Activated gamma-delta T cell treated with Interleukin-2 at 50 U/mL for 16 hours (primary cell): Measurements from ENCODE around the gene CYP39A1.
"Not testable (repeated sequence)": the region's sequence is repeated elsewhere in the genome, so short reads cannot be mapped to it uniquely, and the experiment has no call there.

ENCODE experiments used
- DNase-seq: peaks from one replicate; pipeline ENCODE4 v3.0.0-alpha.2; 2020

The CYP39A1 gene

DNA sequence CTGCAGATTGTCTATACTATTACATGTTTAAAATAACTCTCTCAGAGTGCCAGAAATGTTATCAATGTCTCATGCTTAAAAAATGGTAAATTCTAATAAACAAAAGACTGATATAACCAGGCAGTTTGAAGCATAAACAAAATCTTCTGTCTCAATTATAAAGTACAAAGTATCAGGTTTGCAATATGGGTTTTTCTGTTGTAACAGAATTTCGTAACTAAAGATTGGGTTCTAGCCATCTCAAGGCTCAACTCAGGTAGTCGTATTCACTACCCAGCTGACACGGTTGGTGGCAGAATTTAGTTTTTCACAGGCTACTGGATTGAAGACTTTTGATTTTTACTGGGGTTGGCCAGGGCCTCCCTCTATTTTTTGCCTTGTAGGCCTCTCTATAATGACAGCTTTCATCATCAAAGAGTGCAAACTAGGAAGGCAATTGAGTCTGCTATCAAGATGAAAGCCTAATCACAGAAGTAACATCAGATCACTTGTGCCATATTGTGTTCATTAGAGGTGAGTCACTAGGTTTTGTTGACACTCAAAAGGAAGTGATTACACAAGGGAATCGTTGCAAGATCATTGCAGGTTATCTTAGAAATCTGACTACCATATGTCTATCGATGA, 3.6 kb downstream of the CYP39A1 start:
- DNase-seq: no peak

DNA sequence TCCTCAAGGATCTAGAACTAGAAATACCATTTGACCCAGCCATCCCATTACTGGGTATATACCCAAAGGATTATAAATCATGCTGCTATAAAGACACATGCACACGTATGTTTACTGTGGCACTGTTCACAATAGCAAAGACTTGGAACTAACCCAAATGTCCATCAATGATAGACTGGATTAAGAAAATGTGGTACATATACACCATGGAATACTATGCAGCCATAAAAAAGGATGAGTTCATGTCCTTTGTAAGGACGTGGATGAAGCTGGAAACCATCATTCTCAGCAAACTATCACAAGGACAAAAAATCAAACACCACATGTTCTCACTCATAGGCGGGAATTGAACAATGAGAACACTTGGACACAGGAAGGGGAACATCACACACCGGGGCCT, 4.5 kb downstream of the CYP39A1 start:
- DNase-seq: not testable (repeated sequence)

DNA sequence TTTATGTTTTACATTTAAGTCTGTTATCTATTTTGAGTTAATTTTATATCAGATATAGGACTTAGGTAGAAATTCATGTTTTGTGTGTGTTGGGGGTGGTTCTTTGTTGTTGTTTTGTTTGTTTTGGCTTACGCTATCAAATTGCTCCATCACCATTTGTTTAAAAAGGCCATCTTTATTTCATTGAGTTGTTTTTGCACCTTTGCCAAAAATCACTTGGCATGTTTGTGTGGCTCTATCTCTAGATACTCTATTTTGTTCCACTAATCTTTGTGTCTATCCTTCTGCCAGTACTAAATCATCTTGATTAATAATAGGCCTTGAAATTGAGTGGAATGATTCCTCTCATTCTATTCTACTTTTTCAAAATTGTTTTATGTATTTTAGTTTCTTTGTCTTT, 7.4 kb downstream of the CYP39A1 start:
- no peak for DNase-seq

DNA sequence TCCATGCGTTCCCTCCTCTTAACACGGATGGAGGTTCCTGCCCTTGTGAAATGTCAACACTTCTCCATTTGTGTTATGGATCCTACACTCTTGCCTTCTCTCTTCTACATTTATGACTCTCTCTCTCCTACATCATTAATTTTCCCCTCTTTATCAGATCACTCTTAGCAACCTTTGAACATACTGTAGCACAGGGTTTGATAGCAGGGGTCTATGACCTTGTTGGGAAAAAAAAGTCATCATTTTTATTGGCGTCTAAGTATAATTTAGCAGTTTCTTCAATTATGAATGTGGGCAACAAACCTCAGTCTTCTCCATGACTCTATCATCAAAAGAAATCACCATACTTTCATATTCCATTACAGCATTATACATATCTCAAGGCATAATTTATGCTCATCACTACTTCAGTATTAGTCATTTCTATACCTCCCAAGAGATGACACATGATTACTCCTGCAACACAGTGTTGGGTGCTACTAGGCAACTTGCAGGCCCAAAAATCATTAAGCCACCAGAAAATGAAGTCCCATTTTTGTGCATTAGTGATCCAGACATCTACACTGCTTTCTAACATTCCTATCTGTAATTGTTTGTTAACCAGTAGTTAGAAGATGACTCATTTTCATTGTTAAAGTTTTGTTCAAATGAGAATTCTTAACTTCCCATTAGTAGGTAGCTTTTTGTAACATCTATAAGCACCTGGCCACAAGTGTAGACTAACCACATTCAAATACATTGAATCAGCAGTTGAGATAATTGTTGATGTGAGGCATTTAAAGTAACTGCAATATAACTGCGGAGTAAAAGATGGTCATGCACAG, 9.5 kb downstream of the CYP39A1 start:
- DNase-seq: no peak

- DNase-seq: no peak
Observed at GRCh38 chr6:46638650-46639049, 14.0 kb downstream of the CYP39A1 start.

- no peak for DNase-seq
Observed at GRCh38 chr6:46637933-46638332, 14.7 kb downstream of the CYP39A1 start.

DNA sequence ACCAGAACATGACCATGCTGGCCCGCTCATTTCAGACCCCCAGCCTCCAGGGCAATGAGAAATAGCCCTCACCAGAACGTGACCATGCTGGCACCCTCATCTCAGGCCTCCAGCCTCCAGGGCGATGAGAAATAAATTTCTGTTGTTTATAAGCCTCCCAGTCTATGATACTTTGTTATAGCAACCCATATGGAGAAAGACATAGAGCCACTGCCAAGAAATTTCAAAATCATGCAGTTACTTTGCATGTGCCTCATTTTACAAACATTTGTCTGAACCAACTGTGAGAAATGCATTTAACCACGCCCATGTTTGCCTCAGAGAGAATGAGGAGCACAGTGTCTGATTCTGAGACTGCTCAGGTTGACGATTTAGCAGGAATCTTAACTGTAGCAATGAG, 15.5 kb downstream of the CYP39A1 start:
- no peak for DNase-seq

GRCh38 chr6:46635462-46635861, 17.2 kb downstream of the CYP39A1 start:
- no peak for DNase-seq

- DNase-seq: no peak
Observed at GRCh38 chr6:46632053-46632452, 20.6 kb downstream of the CYP39A1 start.

GRCh38 chr6:46629691-46630090, 22.9 kb downstream of the CYP39A1 start:
- no peak for DNase-seq

DNA sequence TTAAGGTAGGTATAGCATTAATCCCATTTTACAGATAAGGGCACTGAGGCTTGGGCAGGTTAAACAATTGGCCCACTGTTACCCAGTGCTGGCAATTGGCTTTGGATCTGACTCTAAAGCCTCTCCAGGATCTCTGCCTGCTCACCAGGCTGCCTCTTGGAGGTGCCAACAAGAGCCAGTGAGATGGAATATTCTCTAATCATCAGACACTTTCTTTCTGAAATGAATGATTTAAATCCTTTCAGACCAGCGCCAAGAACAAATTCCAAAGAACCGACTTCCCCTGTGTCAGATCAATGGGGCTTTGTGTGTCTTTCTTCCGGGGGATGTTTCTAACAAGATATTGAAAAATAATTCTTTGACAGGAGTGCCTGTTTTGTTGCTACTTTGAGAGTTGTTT, 23.6 kb downstream of the CYP39A1 start:
- DNase-seq: no peak

- DNase-seq: no peak
Observed at GRCh38 chr6:46628498-46628897, 24.1 kb downstream of the CYP39A1 start.

GRCh38 chr6:46626976-46627375, 25.6 kb downstream of the CYP39A1 start:
- no peak for DNase-seq

DNA sequence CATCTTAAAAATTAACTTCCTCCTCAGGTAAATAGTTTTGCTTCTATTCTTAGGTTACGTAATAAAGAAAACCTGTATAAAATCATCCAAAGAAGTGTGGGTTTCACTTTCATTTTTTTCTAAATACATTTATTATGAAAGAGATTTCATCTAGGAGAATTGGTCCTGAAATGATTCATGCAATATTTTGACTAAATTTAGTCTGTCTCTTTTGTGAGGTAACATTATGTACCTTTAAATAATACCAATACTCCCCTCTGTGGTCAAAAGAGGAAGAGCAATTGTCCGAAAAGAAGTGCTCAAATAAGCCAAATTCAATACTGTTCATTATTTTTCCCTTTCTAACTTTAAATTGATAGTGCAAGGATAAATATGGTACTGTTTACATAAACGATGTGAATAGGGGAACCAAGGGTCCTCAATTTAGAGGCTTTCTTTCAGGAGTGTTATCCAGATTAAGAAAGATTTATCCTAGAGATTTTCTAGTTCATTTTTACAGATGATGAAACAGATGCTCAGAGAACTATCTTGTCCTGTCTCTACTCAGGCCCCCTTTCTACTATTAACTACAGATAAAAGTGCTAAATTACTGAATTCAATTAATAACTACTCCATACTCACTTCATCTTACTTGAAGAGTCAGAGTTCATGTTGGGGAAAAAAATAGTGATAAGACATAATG, 26.2 kb downstream of the CYP39A1 start:
- no peak for DNase-seq

GRCh38 chr6:46618726-46619125, 33.9 kb downstream of the CYP39A1 start:
- DNase-seq: no peak

GRCh38 chr6:46612645-46613044, 40.0 kb downstream of the CYP39A1 start:
- DNase-seq: no peak

DNA sequence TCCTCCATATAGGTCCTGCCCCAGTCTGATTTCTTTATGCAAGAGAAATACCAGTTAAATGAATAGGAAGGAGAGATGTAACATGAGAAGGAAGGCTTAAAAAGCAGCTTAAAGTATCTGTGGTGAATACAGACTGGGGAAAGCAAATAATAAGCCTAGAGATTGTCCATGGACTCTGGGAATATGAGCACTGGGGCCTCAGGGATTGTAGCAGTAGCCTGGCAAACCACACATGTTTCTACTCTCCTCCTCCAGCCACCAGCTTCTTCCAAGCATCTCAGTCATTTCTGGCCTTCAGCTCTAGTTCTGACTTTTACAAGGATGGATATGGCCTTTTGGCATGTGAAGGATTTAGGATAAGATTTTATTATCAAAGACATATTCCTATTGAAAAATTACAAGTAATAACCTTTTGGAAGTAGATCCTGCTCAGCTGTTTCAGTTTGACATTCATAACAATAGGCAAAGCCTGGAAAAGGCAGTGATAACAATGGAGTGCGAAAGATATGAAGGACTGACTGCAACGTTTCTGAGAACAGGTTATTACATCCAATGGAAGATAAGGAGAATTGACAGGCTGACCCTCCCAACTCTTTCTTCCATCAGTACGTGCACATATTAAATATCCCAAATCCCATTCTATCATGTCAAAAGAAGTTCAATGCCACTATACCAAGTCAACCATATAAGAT, 41.6 kb downstream of the CYP39A1 start:
- DNase-seq: no peak

DNA sequence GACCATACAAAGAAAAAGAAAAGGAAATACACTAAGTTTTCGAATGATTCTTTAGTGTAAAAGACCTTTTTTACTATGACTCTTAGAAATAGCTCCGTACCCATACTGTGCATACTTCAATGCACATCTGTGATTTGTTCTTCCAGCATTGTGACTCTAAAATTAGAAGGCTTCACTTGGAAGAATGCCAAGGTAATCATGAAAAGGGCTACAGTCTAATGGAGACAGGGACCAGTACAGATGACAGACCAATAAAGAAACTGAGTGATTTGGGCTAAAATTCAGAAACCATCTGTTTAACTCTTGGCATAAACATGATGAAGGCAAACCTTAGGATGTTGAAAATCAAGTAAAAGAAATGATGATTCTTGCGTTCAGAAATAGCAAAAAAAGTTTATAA, 46.3 kb downstream of the CYP39A1 start:
- DNase-seq: no peak

GRCh38 chr6:46605091-46605797, 47.4 kb downstream of the CYP39A1 start:
- no peak for DNase-seq

DNA sequence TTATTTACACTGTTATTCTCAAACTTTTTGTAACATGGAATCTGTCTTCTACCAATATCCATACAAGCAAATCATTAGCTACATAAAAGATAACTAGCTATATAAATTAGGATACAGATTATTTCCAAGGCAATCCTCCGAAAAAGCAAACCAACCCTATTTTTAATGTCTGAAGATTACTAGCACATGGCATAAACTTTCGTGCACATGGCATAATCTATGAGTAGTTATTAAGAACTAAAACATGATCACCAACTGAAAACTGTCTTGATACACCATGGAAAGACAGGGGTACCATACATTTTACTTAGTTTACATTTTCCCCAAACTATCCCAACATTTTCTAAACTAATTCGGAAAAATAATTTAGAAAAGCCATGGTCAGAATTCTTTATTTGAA, 54.4 kb downstream of the CYP39A1 start:
- no peak for DNase-seq

GRCh38 chr6:46592740-46593139, 59.9 kb downstream of the CYP39A1 start:
- no peak for DNase-seq

GRCh38 chr6:46592046-46592445, 60.6 kb downstream of the CYP39A1 start:
- no peak for DNase-seq

DNA sequence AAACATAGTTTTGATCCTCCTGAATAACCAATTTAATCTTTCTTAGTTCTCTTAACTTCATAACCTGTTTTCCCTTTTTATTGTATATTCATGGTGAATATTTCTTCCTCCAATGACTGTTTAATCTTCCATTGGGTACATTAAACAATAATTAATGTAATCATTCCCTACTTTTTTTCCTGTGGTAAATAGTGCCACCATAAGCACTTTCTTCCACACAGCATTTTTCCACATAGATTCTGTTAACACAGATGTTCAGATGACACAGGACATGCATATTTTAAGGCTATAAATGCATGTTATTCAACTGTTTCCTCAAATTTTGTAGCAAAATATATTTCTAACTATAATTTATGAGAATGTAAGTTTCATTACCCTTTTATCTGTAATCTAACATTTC, 61.9 kb downstream of the CYP39A1 start:
- DNase-seq: no peak
